ENCODE data around the gene BCKDHB.

DNA sequence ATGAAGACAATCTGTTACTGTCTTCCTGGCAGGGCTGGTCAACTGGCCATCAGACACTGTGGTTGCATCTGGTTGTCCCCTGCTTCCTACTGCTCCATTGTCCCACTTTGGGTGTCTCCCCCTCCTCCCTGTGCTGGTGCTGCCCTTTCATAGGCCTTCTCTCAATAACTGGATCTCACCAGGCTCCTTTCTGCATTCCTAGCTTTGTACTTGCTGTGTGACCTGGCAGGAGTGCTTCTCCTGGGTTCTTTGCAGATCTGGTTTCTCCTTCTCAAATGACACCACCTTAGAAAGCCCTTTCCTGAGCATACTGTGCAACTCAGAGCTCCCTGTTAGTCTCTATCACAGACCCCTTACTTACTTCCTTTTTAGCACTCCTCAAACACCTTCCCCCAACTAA lies 223.0 kb downstream of the BCKDHB start:
- no peak for TF ChIP-seq POLR2A (IDR thresholded peaks at IDR 0.05)
- TF ChIP-seq, protein P1, sequence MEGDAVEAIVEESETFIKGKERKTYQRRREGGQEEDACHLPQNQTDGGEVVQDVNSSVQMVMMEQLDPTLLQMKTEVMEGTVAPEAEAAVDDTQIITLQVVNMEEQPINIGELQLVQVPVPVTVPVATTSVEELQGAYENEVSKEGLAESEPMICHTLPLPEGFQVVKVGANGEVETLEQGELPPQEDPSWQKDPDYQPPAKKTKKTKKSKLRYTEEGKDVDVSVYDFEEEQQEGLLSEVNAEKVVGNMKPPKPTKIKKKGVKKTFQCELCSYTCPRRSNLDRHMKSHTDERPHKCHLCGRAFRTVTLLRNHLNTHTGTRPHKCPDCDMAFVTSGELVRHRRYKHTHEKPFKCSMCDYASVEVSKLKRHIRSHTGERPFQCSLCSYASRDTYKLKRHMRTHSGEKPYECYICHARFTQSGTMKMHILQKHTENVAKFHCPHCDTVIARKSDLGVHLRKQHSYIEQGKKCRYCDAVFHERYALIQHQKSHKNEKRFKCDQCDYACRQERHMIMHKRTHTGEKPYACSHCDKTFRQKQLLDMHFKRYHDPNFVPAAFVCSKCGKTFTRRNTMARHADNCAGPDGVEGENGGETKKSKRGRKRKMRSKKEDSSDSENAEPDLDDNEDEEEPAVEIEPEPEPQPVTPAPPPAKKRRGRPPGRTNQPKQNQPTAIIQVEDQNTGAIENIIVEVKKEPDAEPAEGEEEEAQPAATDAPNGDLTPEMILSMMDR (IDR thresholded peaks at IDR 0.05): no peak

Data from lower leg skin (tissue), 3 donors.